GM12892 (cell line): ENCODE results near the gene PNMA1.
A peak's percentile ranks its signal among the peaks of the same experiment; 100 is the strongest.

Source experiments
- DNase-seq: peaks from one replicate; pipeline ENCODE4 v3.0.0; 2011; ENCODE audit not compliant: insufficient read length
- FAIRE-seq: peaks from 2 replicates; lab custom pipeline; 2011; peaks lifted over from hg19 to GRCh38; lab: Jason Lieb, UNC
- POLR2A ChIP-seq: IDR thresholded peaks from 2 replicates; pipeline ENCODE4 v1.6.1; 2011; ENCODE audit warnings: low read depth, low read length, control low read depth
- POLR2AphosphoS5 ChIP-seq: IDR thresholded peaks from 2 replicates; pipeline ENCODE4 v1.6.1; 2011; ENCODE audit warnings: low read depth, low read length, control low read depth
- TAF1 ChIP-seq: IDR thresholded peaks from 2 replicates; pipeline ENCODE4 v1.6.1; 2011; ENCODE audit warnings: low read depth, mild to moderate bottlenecking, control low read depth, low read length, borderline replicate concordance

PNMA1 gene

DNA sequence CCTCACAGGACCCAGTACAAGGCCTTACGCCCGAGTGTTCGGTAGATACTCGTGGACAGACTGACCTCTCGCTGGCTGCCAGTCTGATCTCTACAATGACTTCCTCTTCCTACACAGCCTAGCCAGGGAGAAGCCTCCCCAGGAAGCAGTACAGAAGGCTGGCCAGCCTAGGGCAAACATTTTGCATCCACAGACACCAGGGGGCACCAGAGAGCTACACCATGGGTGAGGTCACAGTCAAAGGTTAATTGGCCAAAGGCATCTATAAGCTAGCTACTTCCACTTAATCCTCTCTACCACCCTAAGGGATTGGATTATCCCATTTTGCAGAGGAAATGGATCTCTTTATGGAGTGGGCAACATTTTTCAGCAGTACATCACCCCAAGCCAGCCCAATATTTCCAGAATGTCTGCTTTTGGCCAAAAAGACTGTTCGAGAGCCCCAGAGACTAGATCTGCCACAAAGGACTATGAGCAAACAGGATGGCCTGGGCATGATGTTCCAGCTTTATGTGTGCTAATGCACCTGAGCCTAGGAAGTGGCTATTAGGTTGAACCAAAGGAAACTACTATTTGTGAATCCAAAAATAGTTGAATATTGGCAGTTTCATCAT, 14.6 kb upstream of the PNMA1 start:
- FAIRE-seq (peak; percentile 78), DNase-seq (peak; percentile 82)
- TF ChIP-seq POLR2AphosphoS5 (no peak), POLR2A (no peak), TAF1 (no peak)

DNA sequence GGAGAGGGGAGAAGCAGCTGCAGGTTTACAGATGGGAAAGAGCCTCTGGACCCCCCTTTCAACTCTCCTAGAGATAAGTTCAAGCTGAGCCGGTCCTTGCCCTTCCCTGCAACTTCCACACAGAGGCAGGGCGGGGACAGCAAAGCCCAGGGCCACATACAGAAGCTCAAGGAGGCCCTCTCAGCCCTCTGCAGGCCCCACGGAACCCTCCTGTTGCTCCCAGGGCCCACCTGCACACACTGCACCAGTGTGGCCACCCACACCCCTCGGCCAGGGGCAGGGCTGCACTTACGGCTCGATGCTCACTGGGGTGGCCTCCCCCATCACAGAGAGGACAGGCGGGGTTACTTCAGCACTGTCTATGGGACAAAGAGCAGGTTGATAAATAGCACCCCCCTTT, 13.0 kb upstream of the PNMA1 start:
- FAIRE-seq: peak; percentile 36
- TF ChIP-seq TAF1 (no peak), POLR2AphosphoS5 (0 out of 2 replicates have a peak, but pooled peaks have one; percentile 8), POLR2A (no peak)
- DNase-seq: no peak

- DNase-seq (peak; percentile 4), FAIRE-seq (no peak)
- TF ChIP-seq POLR2AphosphoS5 (no peak), POLR2A (0 out of 2 replicates have a peak, but pooled peaks have one; percentile 12)
These were observed 12.1 kb upstream of the PNMA1 start for GRCh38 chr14:73726025-73726961.

GRCh38 chr14:73725116-73726024, 11.2 kb upstream of the PNMA1 start:
- TF ChIP-seq TAF1 (no peak), POLR2A (no peak), POLR2AphosphoS5 (no peak)
- FAIRE-seq: no peak
- no peak for DNase-seq

DNA sequence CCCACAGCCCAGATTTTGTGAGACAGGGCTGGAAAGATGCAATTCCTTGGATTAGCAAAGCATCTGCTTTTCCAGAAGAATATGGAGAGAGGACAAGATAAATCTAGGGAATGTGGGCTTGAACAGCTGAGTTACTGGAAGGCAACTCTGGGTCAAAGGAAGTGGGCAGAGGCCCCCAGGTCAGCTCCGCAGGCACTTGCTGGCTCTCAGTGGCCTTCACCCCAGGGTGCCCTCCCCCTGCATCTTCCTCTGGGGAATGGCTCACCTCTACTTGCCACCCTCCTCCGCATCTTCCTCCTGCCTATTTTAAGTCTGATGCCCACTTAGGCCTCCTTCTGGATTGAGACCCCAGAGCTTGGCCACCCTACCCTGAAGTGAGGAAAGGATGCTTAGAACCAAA, 10.5 kb upstream of the PNMA1 start:
- FAIRE-seq: no peak

DNA sequence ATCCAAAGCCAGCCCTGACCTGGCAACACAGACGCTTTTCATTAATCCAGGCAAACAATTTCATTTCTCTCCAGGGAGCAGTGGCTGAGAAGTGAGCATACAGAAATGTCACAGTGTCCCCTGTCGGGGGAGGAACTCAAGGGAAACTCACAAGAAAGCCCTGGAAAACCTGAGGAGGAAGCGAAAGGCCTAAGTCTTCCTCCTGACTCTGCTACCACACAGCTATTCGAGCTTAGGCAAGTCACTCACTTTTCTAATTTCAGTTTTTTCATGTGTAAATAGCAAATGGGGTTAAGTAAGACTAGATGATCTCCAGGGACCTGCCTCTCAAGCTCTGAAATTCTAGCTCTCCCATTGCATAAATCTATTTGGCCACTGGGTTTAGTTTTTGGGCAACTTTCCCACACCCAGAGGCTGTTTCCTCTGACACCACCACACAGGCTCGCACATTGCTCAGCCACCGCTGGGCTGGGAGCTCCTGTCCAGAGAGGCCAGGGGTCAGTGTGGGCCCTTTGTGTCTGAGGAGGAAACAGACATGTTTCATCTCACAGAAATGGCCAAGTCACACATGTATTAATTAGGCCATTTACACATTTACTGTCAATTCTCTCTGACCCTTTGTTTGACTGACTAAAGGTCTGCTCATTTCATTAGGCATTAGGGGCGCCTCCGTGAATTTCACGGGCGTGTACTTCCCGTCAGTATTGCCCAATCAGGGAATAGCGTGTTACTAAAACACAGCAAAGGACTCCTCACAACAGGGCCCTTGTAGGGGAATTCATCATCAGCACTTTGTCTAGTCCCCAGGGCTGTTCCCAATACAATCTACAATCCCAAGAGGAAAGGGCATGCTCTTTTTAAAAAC, 9.8 kb upstream of the PNMA1 start:
- DNase-seq: peak; percentile 5
- no peak for FAIRE-seq
- TF ChIP-seq TAF1: no peak
- TF ChIP-seq POLR2AphosphoS5: no peak; the same call in 1 of the 2 replicates
- TF ChIP-seq POLR2A: no peak

More for the DNA sequence above, 10.5 kb upstream of the PNMA1 start:
- TF ChIP-seq POLR2AphosphoS5 (no peak), TAF1 (no peak), POLR2A (no peak)
- peak; percentile 4 for DNase-seq

DNA sequence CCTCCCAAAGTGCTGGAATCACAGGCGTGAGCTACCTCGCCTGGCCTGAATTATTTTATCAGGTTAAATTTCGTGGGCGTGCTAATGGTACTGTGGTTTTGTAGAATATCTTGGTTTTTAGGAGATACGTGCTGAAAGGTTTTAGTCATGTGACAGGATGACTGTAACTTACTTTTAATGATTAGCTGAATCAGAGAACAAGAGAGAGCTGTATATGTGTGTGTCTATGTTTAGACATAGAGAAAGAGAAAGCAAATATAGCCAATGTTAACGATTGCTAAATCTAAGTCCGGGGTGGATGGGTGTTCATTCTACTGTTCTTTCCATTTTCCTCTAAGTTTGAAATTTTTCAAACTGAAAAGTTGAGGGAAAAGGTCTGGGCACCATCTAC, 9.2 kb upstream of the PNMA1 start:
- FAIRE-seq (no peak), DNase-seq (no peak)
- TF ChIP-seq POLR2AphosphoS5 (no peak), POLR2A (no peak), TAF1 (no peak)

GRCh38 chr14:73722581-73722980, 8.4 kb upstream of the PNMA1 start:
- TF ChIP-seq POLR2A (no peak), TAF1 (no peak), POLR2AphosphoS5 (no peak)
- no peak for DNase-seq
- FAIRE-seq: no peak

GRCh38 chr14:73721101-73721821, 7.1 kb upstream of the PNMA1 start:
- DNase-seq: no peak
- no peak for FAIRE-seq

GRCh38 chr14:73720636-73721035, 6.5 kb upstream of the PNMA1 start:
- DNase-seq (no peak), FAIRE-seq (no peak)

More at GRCh38 chr14:73721101-73721821, 7.1 kb upstream of the PNMA1 start:
- TF ChIP-seq TAF1 (no peak), POLR2A (peak; percentile 46; the same call in 1 of the 2 replicates), POLR2AphosphoS5 (no peak)

More at GRCh38 chr14:73720636-73721035, 6.5 kb upstream of the PNMA1 start:
- TF ChIP-seq POLR2AphosphoS5: no peak
- TF ChIP-seq TAF1: no peak
- TF ChIP-seq POLR2A: no peak
